Tibial artery (tissue), 4 donors: ENCODE data around the gene OLAH.

ENCODE experiments used
- DNase-seq, 2 donors: peaks; one replicate each; pipeline ENCODE4 v3.0.0-alpha.2; 2019
- H3K27ac ChIP-seq, 2 donors: fragments of 200-600 bp; sonication (generic) in 1 of 2; 1 replicate in 1 of 2; 2 replicates in 1 of 2; pipeline ENCODE4 v1.5.1; 2018 to 2019; ENCODE audit warnings: mild to moderate bottlenecking in 1 of 2
- H3K27me3 ChIP-seq, 2 donors: fragments of 200-600 bp; sonication (generic) in 1 of 2; one replicate each; pipeline versions ENCODE4 v1.5.1 to v1.6.0; 2016 to 2019
- H3K36me3 ChIP-seq, 3 donors: fragments of 200-600 bp; sonication (generic) in 2 of 3; one replicate each; pipeline ENCODE4 v1.5.1; 2016 to 2019; ENCODE audit warnings: mild to moderate bottlenecking in 2 of 3
- H3K4me1 ChIP-seq, 4 donors: fragments of 200-600 bp; sonication (generic) in 2 of 4; 1 replicate in 3 of 4; 2 replicates in 1 of 4; pipeline ENCODE4 v1.5.1; 2016 to 2019
- H3K4me3 ChIP-seq, 2 donors: fragments of 200-600 bp; sonication (generic) in 1 of 2; 1 replicate in 1 of 2; 2 replicates in 1 of 2; pipeline ENCODE4 v1.5.1; 2018 to 2019; ENCODE audit warnings: mild to moderate bottlenecking in 2 of 2
- H3K9me3 ChIP-seq, 3 donors: fragments of 200-600 bp; sonication (generic) in 1 of 3; one replicate each; pipeline ENCODE4 v1.5.1; 2016 to 2019
- CTCF ChIP-seq, 2 experiments: fragments of 200-600 bp in 1 of 2; fragments of 450-650 bp in 1 of 2; IDR thresholded peaks; one replicate each; pipeline ENCODE4 v1.5.1; 2017 to 2019; ENCODE audit warnings: antibody characterized with exemption in 2 of 2, mild to moderate bottlenecking in 1 of 2, moderate library complexity in 1 of 2
- intact Hi-C: fragments of 100-400 bp; cut with DNase I; formaldehyde crosslinking; loops from one replicate; pipeline ENCODE4 v1.15.0; 2023; ENCODE audit warnings: low total_unique reads

Gene OLAH

GRCh38 chr10:15083674-15084501 is 40.1 kb downstream of the OLAH start:
- no peak for DNase-seq
- Histone ChIP-seq H3K36me3 (no peaks in the 10 kb centered on the region), H3K27ac (peak overlapping the region; percentile 33 to 42), H3K4me1 (peaks cover 0 to 15% (median 12%) of the 10 kb centered on the region in 4 donors), H3K9me3 (no peaks in the 10 kb centered on the region), H3K4me3 (peak overlapping the region; percentile 47 to 58), H3K27me3 (no peaks in the 10 kb centered on the region)
- intact Hi-C loops, result no loop called here
- no peak for TF ChIP-seq CTCF (IDR thresholded peaks at IDR 0.05)

GRCh38 chr10:15084502-15084922 is 40.8 kb downstream of the OLAH start:
- DNase-seq, result peak in 1 of 2 donors; percentile 44
- Histone ChIP-seq H3K9me3 (no peaks in the 10 kb centered on the region), H3K4me3 (peak overlapping the region; percentile 47 to 58), H3K27me3 (no peaks in the 10 kb centered on the region), H3K4me1 (peaks cover 0 to 17% (median 12%) of the 10 kb centered on the region in 4 donors), H3K36me3 (no peaks in the 10 kb centered on the region), H3K27ac (peak overlapping the region; percentile 33 to 42)
- intact Hi-C loops, result no loop called here
- TF ChIP-seq CTCF (IDR thresholded peaks at IDR 0.05), result peak in 1 of 2 experiments; percentile 12

- Histone ChIP-seq H3K27me3 (peaks cover 0 to 3% of the 10 kb centered on the region in 2 donors), H3K9me3 (no peaks in the 10 kb centered on the region), H3K27ac (peak within 1 kb of the TSS in 1 of 2 donors; percentile 11), H3K36me3 (no peaks in the 10 kb centered on the region), H3K4me1 (peaks cover 0 to 14% (median 11%) of the 10 kb centered on the region in 4 donors), H3K4me3 (peak within 1 kb of the TSS; percentile 49 to 67)
- TF ChIP-seq CTCF (IDR thresholded peaks at IDR 0.05), result peak; percentile 73 to 78
- peak; percentile 77 to 83 for DNase-seq
- intact Hi-C loops, result no loop called here
These were observed 44.9 kb downstream of the OLAH start, which contains the start of gene ACBD7 for GRCh38 chr10:15088428-15089261. Gene ACBD7, minus strand, starts transcription at chr10:15088776. Its CDS starts 48 bp downstream, at chr10:15088728.

GRCh38 chr10:15091418-15091817 is 47.7 kb downstream of the OLAH start:
- Histone ChIP-seq H3K27ac (no peak overlapping the region), H3K9me3 (no peaks in the 10 kb centered on the region), H3K4me3 (no peak overlapping the region), H3K4me1 (peaks cover 0 to 16% (median 6%) of the 10 kb centered on the region in 4 donors), H3K36me3 (no peaks in the 10 kb centered on the region), H3K27me3 (peaks cover 0 to 3% of the 10 kb centered on the region in 2 donors)
- intact Hi-C loops, result loop anchor here (10.0 kb wide), 2 partner anchors 73 to 137 kb away; partner anchors contain the start of genes DCLRE1C, MEIG1 and NMT2
- TF ChIP-seq CTCF (IDR thresholded peaks at IDR 0.05), result no peak
- no peak for DNase-seq

- Histone ChIP-seq H3K4me3 (no peak overlapping the region), H3K27me3 (peaks cover 0 to 3% of the 10 kb centered on the region in 2 donors), H3K27ac (no peak overlapping the region), H3K4me1 (peaks cover 0 to 22% (median 9%) of the 10 kb centered on the region in 4 donors), H3K9me3 (no peaks in the 10 kb centered on the region), H3K36me3 (no peaks in the 10 kb centered on the region)
- TF ChIP-seq CTCF (IDR thresholded peaks at IDR 0.05), result no peak
- intact Hi-C loops, result loop anchor here (10.0 kb wide), 2 partner anchors 72 to 138 kb away; partner anchors contain the start of genes DCLRE1C, MEIG1 and NMT2
- no peak for DNase-seq
These were observed 49.2 kb downstream of the OLAH start for GRCh38 chr10:15092855-15093408.
